Testis (tissue), 2 donors: ENCODE data around the gene MCAT.

Experiments
- CTCF ChIP-seq, 3 experiments: fragments of 450-650 bp in 2 of 3; fragments of 200-600 bp in 1 of 3; sonication (generic) in 1 of 3; IDR thresholded peaks; one replicate each; pipeline ENCODE4 v1.5.1; 2016 to 2019; ENCODE audit warnings: antibody characterized with exemption in 3 of 3, mild to moderate bottlenecking in 2 of 3, moderate library complexity in 1 of 3
- POLR2A ChIP-seq: fragments of 450-650 bp; IDR thresholded peaks from one replicate; pipeline ENCODE4 v1.6.1; 2017; ENCODE audit warnings: antibody characterized with exemption, mild to moderate bottlenecking, moderate library complexity

DNA sequence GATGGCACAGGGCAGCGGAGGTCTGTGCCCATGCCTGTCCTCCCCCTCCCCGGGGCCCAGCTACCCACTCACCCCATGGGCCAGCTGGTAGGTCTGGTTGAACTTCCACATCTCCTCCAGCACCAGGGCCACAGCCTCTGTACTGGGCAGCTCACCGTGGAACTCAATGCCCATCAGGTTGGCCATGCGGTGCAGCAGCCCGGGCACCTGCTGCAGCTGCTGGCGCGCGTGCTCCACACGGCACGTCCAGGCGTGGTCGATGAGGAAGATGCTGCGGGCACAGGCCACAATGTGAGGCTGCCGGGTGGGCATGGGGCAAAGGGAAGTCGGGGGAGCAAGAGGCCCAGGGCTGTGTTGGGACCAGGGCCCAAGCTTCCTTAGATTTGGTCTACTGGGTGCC is 37.5 kb upstream of the MCAT start:
- TF ChIP-seq CTCF (IDR thresholded peaks at IDR 0.05), result no peak
- no peak for TF ChIP-seq POLR2A
